ENCODE measurements around the gene SMIM36. TPM values are rescaled to one million over a fixed set of nuclear protein-coding genes. Genes with fewer than 3 reads are reported as not detected.

Gene SMIM36
- total and polyA plus RNA-seq, 9 donors: not detected

GRCh38 chr17:55490376-55490775, 20.9 kb downstream of the SMIM36 start:
- H3K9me3 ChIP-seq: no peaks in the 10 kb centered on the region
- H3K4me1 ChIP-seq (ENCODE audit: insufficient read depth): no peaks in the 10 kb centered on the region
- intact Hi-C loops (cut with DNase I): no loop called here
- H3K4me3 ChIP-seq: no peak overlapping the region
- TF ChIP-seq POLR2A (IDR thresholded peaks at IDR 0.05) (no peak), CTCF (IDR thresholded peaks at IDR 0.05) (no peak), EP300 (IDR thresholded peaks at IDR 0.05) (no peak)
- H3K27ac ChIP-seq: no peak overlapping the region
- no peaks in the 10 kb centered on the region for H3K27me3 ChIP-seq
- WGBS, 3 donors: 59 to 68% (median 63%) methylated on average over 4 of the region's 4 CpGs
- no peaks in the 10 kb centered on the region for H3K36me3 ChIP-seq
- no peak for DNase-seq

GRCh38 chr17:55487695-55488432, 23.4 kb downstream of the SMIM36 start:
- H3K27me3 ChIP-seq: no peaks in the 10 kb centered on the region
- no peak for TF ChIP-seq POLR2A (IDR thresholded peaks at IDR 0.05)
- no peak for TF ChIP-seq CTCF (IDR thresholded peaks at IDR 0.05)
- no peak for TF ChIP-seq EP300 (IDR thresholded peaks at IDR 0.05)
- 55 to 65% (median 58%) methylated on average over 7 of the region's 7 CpGs for WGBS, 3 donors
- H3K36me3 ChIP-seq: no peaks in the 10 kb centered on the region
- H3K9me3 ChIP-seq: no peaks in the 10 kb centered on the region
- intact Hi-C loops (cut with DNase I): no loop called here
- DNase-seq: no peak
- no peak overlapping the region for H3K27ac ChIP-seq
- no peaks in the 10 kb centered on the region for H3K4me1 ChIP-seq (ENCODE audit: insufficient read depth)
- no peak overlapping the region for H3K4me3 ChIP-seq

GRCh38 chr17:55484575-55484974, 26.7 kb downstream of the SMIM36 start:
- no peak overlapping the region for H3K27ac ChIP-seq
- H3K9me3 ChIP-seq: no peaks in the 10 kb centered on the region
- DNase-seq: no peak
- H3K27me3 ChIP-seq: no peaks in the 10 kb centered on the region
- no peaks in the 10 kb centered on the region for H3K4me1 ChIP-seq (ENCODE audit: insufficient read depth)
- no peaks in the 10 kb centered on the region for H3K36me3 ChIP-seq
- WGBS, 3 donors: 93 to 96% (median 95%) methylated on average over 2 of the region's 2 CpGs
- intact Hi-C loops (cut with DNase I): no loop called here
- no peak overlapping the region for H3K4me3 ChIP-seq
- no peak for TF ChIP-seq POLR2A (IDR thresholded peaks at IDR 0.05)
- no peak for TF ChIP-seq EP300 (IDR thresholded peaks at IDR 0.05)
- no peak for TF ChIP-seq CTCF (IDR thresholded peaks at IDR 0.05)

GRCh38 chr17:55482591-55483389, 28.5 kb downstream of the SMIM36 start:
- 79 to 89% (median 84%) methylated on average over 3 of the region's 3 CpGs for WGBS, 3 donors

More at GRCh38 chr17:55482591-55483389, 28.5 kb downstream of the SMIM36 start:
- no peak for DNase-seq
- no peaks in the 10 kb centered on the region for H3K27me3 ChIP-seq
- no peaks in the 10 kb centered on the region for H3K36me3 ChIP-seq
- H3K4me3 ChIP-seq: no peak overlapping the region
- TF ChIP-seq EP300 (IDR thresholded peaks at IDR 0.05): no peak
- no peak for TF ChIP-seq CTCF (IDR thresholded peaks at IDR 0.05)
- TF ChIP-seq POLR2A (IDR thresholded peaks at IDR 0.05): no peak
- intact Hi-C loops (cut with DNase I): no loop called here
- no peaks in the 10 kb centered on the region for H3K4me1 ChIP-seq (ENCODE audit: insufficient read depth)
- no peak overlapping the region for H3K27ac ChIP-seq
- no peaks in the 10 kb centered on the region for H3K9me3 ChIP-seq
